HG03342 (cell line): ENCODE measurements around the gene CDC20B.
A peak's percentile ranks its signal among the peaks of the same experiment; 100 is the strongest.

Experiments
- ATAC-seq: cut with Tn5 transposase; IDR thresholded peaks from one replicate; pipeline ENCODE4 v1.9.1; 2021; ENCODE audit warnings: mild to moderate bottlenecking, moderate library complexity; ENCODE audit not compliant: unreplicated experiment

Gene CDC20B, protein sequence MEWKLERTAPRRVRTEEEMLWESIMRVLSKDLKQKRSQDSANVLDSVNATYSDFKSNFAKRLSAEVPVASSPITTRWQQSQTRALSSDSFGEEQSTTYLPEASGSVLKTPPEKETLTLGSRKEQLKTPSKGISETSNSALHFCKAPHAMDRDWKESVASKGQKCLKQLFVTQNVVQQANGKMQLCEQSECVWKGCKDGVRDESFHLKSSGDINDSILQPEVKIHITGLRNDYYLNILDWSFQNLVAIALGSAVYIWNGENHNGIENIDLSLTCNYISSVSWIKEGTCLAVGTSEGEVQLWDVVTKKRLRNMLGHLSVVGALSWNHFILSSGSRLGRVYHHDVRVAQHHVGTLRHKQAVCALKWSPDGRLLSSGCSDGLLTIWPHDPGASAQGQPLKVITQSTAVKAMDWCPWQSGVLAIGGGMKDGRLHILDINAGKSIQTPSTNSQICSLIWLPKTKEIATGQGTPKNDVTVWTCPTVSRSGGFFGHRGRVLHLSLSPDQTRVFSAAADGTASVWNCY

DNA sequence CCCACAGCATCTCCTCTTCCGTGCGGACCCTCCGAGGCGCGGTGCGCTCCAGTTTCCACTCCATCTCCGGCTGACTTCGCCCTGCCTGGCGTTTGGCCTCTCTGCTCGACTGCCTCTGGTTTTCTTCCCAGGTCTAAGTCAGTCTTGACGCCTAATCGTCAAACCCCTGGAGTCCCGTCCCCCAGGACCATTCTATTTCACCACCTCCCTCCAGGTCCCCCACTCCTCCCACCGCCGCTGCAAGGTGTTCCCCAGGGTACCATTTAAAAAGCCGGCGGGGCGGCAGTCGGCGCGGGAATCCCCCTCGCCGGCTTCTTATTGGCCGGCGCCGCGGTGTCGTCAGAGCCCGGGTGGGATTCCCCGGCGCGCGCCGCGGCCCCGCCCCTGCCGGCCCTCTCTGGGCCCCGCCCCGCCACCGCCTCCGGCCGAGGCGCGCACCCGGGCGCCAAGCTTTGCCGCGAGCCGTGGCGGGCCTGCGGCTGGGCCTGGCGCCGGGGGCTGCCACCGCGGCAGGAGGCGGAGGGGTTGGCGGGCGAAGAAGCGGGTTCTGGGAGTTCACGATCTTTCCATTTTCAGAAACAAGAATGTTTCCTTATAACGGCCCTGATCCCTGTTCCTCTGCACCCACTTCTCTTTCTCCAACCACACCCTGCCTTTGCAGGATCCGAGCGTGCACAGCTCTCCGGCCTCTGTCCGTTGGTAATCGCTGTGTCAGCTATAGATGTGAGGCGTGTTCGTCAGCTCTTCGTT lies at the start of gene CDC20B:
Gene CDC20B (minus strand): TSS at position 241 of the 750 bp plus-strand sequence. CDS start 177 bp downstream, at position 64.
- ATAC-seq: peak; percentile 87

DNA sequence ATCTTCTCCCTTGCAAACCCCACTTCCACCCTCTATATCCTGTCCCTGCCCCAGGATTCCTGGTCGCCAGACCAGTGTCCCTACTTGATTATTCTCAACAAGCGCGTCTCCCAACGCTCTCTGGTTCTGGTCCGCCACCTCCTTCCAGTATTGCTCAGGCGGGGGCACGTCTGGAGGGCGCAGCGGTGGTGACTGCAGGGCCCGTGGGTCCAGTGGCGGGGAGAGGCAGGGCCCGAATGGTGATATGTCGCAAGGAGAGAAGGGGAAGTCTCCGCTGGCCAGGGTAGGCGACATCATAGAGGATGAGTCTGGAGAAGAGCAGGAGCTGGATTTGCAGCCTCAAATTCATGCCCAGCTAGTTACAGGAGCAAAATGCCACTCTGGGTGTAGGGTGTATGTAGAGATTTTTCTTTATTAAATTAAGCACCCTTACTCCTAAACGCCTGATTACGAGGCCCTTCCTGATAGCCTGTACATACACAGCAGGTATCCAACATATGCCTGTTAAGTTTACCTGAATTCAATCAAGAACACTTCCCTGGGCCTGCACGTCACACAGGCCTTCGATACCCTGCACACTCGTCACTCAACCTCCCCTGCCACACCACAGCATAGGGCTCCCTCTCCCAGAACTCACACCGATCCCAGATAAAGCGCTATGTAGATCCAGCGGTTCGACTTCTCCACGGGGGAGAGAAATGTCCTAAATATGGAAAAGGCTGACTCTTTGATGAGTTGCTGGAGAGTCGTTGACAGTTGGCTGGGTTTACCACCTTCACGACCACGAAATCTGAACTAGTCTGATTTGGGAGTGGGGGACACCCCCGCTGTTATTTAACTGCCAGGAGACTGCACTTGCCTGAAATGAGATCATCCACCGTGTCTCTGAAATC lies 49.4 kb upstream of the CDC20B start:
- ATAC-seq: no peak

DNA sequence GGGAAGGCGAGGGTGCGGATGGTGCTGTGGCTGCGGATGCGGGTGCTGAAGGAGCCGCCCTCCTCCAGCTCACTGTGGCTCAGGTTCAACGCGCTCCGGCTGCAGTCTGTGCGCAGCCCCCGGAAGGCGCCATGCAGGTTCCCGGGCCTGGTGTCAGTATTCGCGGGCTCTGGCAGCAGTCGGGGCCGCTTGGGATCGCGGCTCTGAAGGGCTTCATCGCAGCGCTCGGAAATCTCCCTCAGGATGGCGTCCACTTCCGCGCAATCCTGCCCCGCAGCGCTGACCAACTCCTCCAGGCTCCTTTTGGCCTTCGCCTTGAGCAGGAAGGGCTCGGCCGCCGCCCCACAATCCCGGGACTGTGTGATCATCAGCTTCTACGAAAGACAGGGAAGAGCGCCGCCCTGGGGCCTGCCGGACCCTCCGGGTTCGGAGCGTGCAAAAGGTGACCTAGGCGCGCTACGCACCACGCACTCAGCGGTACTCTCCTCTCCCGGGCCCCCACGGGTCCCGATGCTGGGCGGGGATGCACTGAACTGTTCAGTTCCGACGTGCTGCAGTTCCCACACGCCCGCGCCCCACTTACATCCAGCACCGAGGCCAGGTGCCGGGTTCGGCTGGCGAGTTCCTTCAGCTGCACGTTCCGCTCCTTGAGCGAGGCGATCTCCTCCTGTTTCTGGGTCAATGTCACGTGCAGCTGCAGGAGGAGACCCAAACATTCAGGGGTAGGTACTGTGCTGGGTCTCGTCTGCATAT lies 47.6 kb upstream of the CDC20B start:
- no peak for ATAC-seq

DNA sequence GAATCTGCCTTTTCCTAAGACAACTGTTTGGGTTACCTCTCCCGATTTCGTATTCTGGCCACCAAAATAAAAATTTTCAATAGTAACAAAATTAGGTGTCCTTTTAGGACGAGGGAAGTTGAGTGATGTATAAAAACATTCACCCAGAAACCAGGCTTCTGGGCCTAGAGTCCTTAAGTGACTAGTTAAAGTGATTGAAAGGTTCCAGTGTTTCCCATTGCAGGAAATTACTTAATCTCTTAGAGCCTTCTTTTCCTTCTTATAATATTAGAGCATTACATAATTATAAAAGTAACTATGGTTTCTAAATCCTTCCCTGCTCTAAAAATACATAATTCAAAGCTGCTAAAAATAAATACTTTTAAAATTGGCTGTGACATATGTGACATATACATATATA lies 46.8 kb upstream of the CDC20B start:
- ATAC-seq: no peak

DNA sequence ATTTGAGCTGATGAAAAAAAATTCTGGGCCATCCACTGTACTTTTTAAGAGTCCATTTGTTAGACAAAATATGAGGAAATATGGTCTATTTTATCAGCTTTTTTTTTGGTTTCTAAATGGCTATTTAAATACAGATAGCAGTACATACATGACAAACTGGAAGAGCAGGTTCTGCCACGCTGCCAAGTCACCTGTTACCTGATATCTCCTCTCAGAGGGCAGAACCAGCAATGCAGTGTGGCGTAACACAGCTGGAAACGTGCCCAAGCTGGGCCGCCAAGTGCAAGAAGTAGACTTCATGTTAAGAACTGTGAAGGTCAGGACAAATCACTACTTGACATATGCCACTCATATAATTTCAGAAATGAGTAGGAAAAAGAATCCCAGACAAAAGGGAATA lies 46.0 kb upstream of the CDC20B start:
- no peak for ATAC-seq

DNA sequence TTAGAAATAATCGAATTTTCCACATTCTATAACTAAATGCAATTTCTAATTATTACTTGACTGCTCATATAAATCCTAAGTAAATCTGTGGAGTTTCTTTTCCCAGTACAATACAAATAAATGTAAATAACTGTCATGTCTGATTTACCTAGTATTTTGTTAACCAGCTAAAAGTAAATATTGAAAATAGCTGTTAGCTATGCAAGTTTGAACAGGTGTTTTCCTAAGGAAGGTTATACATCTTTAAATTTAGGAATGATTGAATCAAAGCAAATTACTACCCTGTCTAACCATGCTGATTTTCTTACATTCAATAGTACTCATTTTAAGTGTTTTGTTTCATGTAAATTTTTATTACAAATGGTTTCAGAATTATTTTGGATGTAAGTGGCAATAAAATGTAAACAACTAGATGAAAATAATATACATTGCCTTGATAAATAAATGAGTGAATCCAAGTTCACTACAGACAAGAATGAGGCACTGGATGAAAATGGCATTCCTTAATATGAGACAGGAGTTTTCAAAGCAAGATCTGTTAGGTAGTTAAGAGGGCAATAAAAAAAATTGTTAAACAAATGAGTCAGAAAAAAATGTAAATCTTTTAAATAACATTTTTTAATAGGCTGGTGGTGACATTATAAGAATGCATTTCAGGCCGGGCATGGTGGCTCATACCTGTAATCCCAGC lies 38.4 kb upstream of the CDC20B start:
- ATAC-seq: no peak

DNA sequence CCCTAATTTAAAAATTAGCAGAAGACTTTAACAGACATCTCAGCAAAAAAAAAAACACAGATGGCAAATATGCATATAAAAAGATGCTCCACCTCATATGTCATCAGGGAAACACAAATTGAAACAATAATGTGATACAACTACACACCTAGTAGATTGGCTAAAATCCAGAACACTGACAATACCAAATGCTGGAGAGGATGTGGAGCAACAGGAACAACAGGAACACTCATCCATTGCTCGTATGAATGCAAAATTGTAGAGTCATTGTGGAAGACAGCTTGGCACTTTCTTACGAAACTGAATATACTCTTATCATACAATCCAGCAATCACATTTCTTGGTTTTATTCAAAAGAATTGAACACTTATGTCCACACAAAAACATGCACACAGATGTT lies 32.0 kb upstream of the CDC20B start:
- ATAC-seq: no peak

DNA sequence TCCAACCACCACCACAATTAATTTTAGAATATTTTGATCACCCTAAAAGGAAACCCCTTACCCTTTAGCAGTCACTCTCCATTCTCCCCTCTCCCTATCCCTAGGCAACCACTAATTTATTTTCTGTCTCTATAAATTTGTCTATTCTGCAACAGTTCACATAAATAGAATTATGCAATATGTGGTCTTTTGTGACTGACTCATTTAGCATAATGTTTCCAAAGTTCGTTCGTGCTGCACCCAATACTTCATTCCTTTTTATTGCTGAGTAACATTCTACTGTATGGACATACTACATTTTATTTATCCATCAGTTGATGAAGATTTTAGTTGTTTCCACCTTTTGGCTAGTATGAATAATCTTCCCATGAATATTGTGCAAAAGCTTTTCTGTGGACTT lies 18.2 kb upstream of the CDC20B start:
- no peak for ATAC-seq

DNA sequence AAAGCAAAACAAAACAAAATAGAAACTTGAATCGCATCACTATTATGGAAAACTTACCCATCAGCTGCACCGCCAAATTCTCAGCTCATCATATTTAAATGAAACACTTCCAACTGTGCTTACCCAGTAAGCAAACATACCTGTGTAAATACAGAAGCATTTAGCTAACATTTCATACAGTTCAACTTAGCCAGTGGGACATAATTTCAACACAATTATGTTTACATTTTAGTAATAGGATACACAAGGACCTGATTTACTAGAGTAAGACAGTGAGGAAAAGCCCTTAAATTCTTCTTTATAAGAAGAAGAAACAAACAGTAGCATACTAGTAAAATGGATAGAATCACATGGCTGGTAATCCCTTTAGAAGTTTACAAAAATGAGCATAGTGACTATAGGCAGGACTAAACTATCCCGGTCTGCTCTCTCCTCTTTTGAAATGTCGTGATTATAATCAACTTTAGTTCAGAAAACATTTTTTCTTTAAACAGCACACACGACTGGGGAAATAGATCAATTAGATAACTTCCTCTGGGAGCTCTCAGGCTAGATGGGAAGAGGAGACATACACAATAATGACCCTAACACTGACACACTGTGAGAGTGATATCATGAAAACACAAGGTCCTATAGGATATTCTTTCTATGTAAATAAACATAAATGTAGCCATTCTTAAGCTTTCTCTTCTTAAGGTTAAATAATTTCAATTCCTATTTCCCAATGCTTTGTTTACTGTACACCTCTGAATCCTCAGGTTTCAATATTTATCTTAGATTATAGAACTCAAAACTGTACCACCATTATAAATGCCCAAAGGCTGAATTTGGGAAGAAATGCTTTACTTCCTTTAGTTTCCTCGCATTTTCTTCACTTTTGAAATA lies 15.9 kb upstream of the CDC20B start:
- ATAC-seq: no peak

DNA sequence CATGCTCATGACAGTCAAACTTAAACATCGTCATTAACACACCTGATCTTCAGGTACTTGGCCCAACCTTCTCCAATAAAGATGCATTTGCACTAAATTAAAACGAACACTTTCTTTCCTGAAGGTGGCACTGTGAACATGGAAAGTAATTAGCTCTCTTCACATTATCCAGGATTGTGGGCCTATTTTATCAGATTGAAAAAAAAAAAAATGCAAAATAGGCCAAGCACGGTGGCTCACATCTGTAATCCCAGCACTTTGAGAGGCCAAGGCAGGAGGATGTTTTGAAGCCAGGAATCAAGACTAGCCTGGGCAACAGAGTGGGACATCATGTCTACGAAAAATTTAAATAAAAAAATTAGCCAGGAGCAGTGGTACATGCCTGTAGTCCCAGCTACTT lies 14.4 kb upstream of the CDC20B start:
- ATAC-seq: no peak

DNA sequence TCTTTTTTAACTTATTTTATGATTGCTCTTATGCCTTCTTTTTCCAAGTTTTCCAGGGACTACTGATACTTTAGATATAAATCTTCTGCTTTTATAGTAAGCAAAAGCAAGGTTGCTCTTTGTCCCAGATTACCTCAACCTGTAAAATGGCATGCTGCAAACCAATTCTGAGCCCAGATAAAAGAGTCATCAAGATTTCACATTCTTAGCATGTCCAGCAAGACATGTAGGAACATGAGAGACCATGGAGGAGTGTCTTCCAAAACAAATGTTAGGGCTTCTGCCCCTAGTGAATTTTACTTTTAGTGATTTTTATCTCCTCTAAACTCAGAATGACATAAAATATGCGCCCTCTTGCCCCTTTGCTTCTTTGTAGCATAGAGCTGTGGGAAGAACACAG lies 7.0 kb upstream of the CDC20B start:
- ATAC-seq: no peak

DNA sequence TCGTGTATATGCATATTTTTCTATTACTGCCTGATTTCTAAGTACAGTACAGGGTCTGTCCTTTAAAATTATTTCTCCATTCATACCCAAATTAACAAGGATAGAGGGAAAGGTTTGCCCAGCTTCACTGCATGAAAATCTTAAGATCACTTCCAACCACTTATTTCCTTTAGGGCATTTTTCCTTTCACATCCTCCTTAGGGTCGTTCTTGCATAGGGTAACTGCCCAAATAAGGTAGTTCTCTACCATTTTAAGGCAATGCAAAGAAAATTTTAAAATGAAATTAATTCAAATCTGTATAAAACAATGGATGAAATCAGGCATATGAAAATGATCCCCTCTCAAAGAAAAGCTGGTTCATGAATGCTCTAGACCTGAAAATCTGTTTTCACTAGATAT lies 4.1 kb upstream of the CDC20B start:
- no peak for ATAC-seq

DNA sequence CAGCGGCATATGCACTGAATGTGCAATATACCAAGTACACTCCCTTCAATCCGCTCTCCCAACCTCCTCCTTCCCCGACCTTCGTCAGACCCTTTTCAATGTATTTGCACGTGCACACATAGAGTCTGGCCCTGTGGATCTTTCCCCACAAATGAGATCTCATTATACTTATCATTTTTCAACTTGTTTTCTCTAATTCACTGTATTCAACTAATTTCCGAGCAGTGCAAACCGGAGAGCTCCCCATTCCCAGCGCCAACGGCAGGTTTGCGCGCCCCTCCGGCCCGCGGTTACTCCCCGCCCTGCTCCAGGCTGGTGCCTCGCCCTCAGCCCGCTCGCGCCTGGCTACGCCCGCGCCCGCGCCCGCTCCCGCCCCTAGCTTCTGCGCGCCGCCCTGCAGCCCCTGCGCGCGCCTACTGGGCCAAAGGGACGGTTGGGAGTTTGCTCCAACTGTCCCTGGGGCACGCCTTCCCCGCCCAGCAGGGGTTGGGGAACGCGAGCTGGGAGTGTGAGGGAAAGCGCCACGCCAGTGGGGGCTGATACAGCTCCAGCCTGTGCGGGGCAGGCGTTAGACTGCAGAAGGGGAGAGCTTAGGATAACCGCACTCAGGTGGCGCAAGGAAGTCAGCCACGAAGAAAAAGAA lies 3.3 kb upstream of the CDC20B start:
- ATAC-seq: no peak

DNA sequence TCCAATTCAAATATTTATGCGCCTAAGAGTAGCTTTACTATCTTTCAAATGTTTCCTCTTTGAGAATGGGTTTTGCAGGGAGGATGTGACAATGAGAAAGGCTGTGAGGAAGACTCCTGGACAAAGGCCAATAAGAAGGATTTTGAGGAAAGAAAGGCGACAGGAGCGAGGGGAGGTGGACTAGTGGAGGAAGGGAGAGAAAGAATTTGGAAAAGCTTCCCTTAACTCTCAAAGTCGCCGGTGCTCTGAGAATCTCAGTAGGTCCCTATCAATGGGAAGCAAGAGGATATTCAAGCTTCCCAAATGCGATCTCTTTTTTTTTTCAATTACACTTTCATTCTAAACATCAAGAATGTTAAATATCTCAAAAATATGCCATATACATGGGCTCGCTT lies 2.8 kb upstream of the CDC20B start:
- ATAC-seq: no peak

DNA sequence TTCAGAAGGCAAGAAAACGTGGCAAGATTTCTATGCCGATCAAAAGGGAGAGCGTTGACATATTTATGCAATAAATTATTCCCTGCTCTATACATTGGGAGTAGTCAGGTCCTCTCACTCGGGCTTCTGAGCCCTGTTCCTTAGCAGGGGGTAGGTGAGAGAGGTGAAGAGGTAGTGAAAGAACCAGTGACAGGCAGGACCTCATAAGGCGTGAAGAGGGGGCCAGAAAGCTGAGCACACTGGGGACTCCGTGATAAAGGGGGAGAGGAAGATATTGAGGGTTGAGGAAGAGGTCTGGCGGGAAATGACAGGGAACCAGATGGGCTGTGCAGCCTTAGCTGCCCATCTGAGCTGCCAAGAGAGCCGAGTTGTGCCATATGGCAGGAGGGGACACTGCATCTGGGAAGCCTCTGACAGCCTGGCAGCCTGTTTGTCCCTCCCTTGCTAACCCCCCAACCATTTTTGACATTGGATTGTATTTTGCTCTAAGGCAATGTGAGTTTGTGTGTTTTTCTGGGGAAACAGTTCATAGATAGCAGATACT lies 782 bp upstream of the CDC20B start:
- peak; percentile 7 for ATAC-seq

DNA sequence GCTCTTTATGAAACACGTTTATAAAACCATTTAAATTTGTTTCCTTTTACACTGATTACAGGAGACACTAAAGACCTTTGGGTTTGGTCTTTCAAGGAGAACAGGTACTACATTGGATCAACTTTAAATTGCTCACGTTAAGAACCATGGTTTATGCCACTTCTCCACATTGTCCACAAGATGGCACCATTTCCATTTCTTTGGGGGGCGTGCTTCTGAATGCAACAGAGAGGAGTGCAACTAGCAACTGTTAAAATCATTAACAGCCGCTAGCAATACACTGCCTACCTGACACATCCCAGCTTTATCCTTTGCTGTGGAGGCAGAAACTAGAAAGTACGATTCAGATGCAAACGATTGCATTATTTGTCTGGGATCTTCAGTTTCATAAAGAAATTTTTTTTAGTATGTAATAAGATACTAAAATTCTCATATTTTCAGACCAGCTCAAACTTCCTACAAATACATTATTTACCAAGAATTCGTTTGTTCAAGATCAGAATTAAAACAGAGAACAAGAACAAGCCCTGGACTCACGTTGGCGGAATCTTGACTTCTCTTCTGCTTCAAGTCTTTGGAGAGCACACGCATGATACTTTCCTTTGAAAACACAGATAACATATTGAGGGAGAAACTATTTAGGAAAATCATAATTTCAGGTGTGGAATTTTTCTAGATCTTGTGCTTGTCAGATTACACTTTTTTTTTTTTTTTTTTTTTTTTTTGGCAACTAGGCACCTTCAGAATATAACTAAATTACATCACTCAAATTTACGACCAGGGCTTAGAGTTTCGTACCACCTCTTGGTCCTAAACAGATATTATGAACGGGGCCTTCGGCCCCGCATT lies 702 bp downstream of the CDC20B start:
- peak; percentile 69 for ATAC-seq

DNA sequence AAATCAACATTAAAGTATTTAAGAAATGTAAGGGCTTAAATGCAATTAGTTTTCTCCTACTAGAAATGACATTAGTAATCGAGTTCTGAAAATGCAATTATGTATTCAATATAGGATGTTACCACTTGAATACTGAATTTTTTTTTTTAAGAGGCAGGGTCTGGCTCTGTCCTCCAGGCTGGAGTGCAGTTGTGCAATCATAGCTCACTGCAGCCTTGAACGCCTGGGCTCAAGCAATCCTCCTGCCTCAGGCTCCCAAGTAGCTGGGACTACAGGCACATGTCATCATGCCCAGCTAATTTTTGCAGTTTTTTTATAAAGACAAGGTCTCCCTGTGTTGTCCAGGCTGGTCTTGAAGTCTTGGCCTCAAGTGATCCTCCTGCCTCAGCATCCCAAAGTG lies 1.5 kb downstream of the CDC20B start:
- no peak for ATAC-seq
